Astrocyte (in vitro differentiated cells and primary cell): ENCODE data around the gene RAB31.

Source experiments
- EZH2 ChIP-seq: IDR thresholded peaks from 2 replicates; pipeline ENCODE4 v1.6.1; 2012; ENCODE audit warnings: mild to moderate bottlenecking, low read length, inconsistent platforms; ENCODE audit not compliant: insufficient read depth
- TF ChIP-seq, protein P1 (sequence below): IDR thresholded peaks from 2 replicates; pipeline ENCODE4 v1.5.1; 2011; ENCODE audit warnings: low read depth, mild to moderate bottlenecking, inconsistent platforms, low read length, moderate library complexity; ENCODE audit not compliant: insufficient read depth

DNA sequence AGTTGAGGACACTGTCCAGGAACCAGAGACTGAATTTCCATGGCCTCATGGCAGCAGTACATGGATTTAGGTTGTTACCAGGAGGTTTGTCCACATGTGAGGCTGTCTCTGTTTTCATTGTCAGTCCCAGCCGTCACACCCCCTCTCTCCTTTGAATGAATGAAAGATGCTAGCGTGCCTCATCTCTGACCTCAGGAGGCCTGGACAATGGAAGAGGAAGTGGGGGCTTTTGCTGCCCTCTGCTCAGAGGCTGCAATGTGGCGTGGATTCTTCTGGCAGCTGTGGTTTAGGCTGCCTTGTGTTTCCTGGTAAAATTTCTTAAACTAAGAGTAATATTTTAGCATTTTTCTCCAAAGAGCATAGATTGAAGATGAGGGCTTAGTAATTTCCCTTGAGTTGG is 47.5 kb downstream of the RAB31 start:
- TF ChIP-seq, protein P1, sequence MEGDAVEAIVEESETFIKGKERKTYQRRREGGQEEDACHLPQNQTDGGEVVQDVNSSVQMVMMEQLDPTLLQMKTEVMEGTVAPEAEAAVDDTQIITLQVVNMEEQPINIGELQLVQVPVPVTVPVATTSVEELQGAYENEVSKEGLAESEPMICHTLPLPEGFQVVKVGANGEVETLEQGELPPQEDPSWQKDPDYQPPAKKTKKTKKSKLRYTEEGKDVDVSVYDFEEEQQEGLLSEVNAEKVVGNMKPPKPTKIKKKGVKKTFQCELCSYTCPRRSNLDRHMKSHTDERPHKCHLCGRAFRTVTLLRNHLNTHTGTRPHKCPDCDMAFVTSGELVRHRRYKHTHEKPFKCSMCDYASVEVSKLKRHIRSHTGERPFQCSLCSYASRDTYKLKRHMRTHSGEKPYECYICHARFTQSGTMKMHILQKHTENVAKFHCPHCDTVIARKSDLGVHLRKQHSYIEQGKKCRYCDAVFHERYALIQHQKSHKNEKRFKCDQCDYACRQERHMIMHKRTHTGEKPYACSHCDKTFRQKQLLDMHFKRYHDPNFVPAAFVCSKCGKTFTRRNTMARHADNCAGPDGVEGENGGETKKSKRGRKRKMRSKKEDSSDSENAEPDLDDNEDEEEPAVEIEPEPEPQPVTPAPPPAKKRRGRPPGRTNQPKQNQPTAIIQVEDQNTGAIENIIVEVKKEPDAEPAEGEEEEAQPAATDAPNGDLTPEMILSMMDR = no peak
- no peak for TF ChIP-seq EZH2
